Upper lobe of left lung (tissue), 4 donors: ENCODE measurements around the gene TIRAP.

Experiments used
- EP300 ChIP-seq, 4 donors: sonication (generic); formaldehyde crosslinking; IDR thresholded peaks; one replicate each; pipeline ENCODE4 v1.5.1; 2017; ENCODE audit warnings: antibody characterized with exemption in 4 of 4, control low read depth in 2 of 4
- TF ChIP-seq, protein P1 (sequence below), 6 experiments: fragments of 450-650 bp in 4 of 6; fragments of 200-600 bp in 2 of 6; sonication (generic) in 2 of 6; IDR thresholded peaks; one replicate each; pipeline ENCODE4 v1.5.1; 2016 to 2019; ENCODE audit warnings: antibody characterized with exemption in 6 of 6

DNA sequence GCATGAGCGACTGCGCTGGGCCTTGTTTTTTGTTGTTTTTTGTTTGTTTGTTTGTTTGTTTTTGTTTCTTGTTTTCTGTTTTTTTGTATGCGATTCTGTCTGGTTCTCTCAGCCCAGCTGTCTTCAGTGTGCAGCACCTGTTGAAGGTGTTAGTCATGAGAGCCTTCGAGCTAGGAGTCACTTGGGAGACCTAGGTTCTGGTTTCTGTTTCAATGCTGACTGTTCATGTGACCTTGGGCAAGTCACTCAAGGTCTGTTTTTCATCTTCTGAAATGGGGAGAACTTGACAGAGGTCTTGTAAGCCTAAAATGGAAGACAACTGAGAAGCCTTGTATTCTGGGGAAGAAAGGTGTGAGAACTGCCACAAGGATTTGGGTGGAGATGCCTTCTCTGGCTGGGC lies 22.8 kb downstream of the TIRAP start:
- TF ChIP-seq, protein P1, sequence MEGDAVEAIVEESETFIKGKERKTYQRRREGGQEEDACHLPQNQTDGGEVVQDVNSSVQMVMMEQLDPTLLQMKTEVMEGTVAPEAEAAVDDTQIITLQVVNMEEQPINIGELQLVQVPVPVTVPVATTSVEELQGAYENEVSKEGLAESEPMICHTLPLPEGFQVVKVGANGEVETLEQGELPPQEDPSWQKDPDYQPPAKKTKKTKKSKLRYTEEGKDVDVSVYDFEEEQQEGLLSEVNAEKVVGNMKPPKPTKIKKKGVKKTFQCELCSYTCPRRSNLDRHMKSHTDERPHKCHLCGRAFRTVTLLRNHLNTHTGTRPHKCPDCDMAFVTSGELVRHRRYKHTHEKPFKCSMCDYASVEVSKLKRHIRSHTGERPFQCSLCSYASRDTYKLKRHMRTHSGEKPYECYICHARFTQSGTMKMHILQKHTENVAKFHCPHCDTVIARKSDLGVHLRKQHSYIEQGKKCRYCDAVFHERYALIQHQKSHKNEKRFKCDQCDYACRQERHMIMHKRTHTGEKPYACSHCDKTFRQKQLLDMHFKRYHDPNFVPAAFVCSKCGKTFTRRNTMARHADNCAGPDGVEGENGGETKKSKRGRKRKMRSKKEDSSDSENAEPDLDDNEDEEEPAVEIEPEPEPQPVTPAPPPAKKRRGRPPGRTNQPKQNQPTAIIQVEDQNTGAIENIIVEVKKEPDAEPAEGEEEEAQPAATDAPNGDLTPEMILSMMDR (IDR thresholded peaks at IDR 0.05) = no peak
- TF ChIP-seq EP300 (IDR thresholded peaks at IDR 0.05) = no peak
